CD14-positive monocyte (primary cell): ENCODE measurements around the gene AKAP8L. TPM values are rescaled to one million over a fixed set of nuclear protein-coding genes. Genes with fewer than 3 reads are reported as not detected.
A peak's percentile ranks its signal among the peaks of the same experiment; 100 is the strongest.
"Not testable (repeated sequence)": the region's sequence is repeated elsewhere in the genome, so short reads cannot be mapped to it uniquely, and the experiment has no call there.

Source experiments
- DNase-seq, 3 donors: peaks; one replicate each; pipeline ENCODE4 v3.0.0-alpha.2; 2011 to 2022
- H2AFZ ChIP-seq: 2 replicates; pipeline ENCODE4 v1.6.0; 2012; ENCODE audit warnings: mild to moderate bottlenecking, low read depth, low read length, inconsistent platforms; ENCODE audit not compliant: insufficient read depth, poor library complexity, severe bottlenecking
- H3K27ac ChIP-seq, 2 donors: 1 replicate in 1 of 2; 2 replicates in 1 of 2; pipeline ENCODE4 v1.5.1; 2012 to 2013; ENCODE audit warnings: low read length in 2 of 2, control low read depth in 1 of 2, inconsistent platforms in 1 of 2, low read depth in 1 of 2, mild to moderate bottlenecking in 1 of 2
- H3K27me3 ChIP-seq, 2 donors: one replicate each; pipeline versions ENCODE4 v1.6.0 to v1.6.1; 2011 to 2013; ENCODE audit warnings: low read length in 2 of 2; ENCODE audit not compliant: control insufficient read depth in 2 of 2, insufficient read depth in 2 of 2
- H3K36me3 ChIP-seq, 2 donors: replicated peaks in 1 of 2; 1 replicate in 1 of 2; 2 replicates in 1 of 2; pipeline versions ENCODE4 v1.5.1 to v1.6.1; 2012 to 2013; ENCODE audit warnings: low read length in 2 of 2, control low read depth in 1 of 2, inconsistent platforms in 1 of 2, mild to moderate bottlenecking in 1 of 2; ENCODE audit not compliant: insufficient read depth in 2 of 2, control insufficient read depth in 1 of 2
- H3K4me1 ChIP-seq, 2 donors: 1 replicate in 1 of 2; 2 replicates in 1 of 2; pipeline versions ENCODE4 v1.5.1 to v1.6.1; 2012 to 2013; ENCODE audit warnings: low read length in 2 of 2, control low read depth in 1 of 2, inconsistent platforms in 1 of 2, mild to moderate bottlenecking in 1 of 2, moderate library complexity in 1 of 2; ENCODE audit not compliant: insufficient read depth in 2 of 2, control insufficient read depth in 1 of 2
- H3K4me2 ChIP-seq: replicated peaks from 2 replicates; pipeline ENCODE3; 2012; ENCODE audit warnings: low read length, moderate library complexity, mild to moderate bottlenecking; ENCODE audit not compliant: poor library complexity, severe bottlenecking; ENCODE audit errors: extremely low read depth
- H3K4me3 ChIP-seq, 3 experiments: fragments of 200-600 bp in 1 of 3; sonication (generic) in 1 of 3; replicated peaks in 1 of 3; 1 replicate in 2 of 3; 2 replicates in 1 of 3; pipeline ENCODE4 v1.5.1; 2011 to 2013; ENCODE audit warnings: low read length in 3 of 3, mild to moderate bottlenecking in 3 of 3, control low read depth in 2 of 3, low read depth in 2 of 3, inconsistent platforms in 1 of 3, moderate library complexity in 1 of 3
- H3K79me2 ChIP-seq: 2 replicates; pipeline ENCODE4 v1.6.0; 2012; ENCODE audit warnings: mild to moderate bottlenecking, control low read depth, inconsistent platforms, low read length, moderate library complexity; ENCODE audit not compliant: insufficient read depth
- H3K9ac ChIP-seq: 2 replicates; pipeline ENCODE4 v1.6.0; 2017; ENCODE audit warnings: low read length, mild to moderate bottlenecking; ENCODE audit not compliant: insufficient read depth, poor library complexity, severe bottlenecking
- H3K9me3 ChIP-seq, 2 donors: replicated peaks in 1 of 2; 1 replicate in 1 of 2; 2 replicates in 1 of 2; pipeline versions ENCODE4 v1.5.1 to v1.6.1; 2012 to 2013; ENCODE audit warnings: low read length in 2 of 2, control low read depth in 1 of 2; ENCODE audit not compliant: control insufficient read depth in 1 of 2, insufficient read depth in 1 of 2
- H4K20me1 ChIP-seq: 2 replicates; pipeline ENCODE4 v1.6.0; 2012; ENCODE audit warnings: mild to moderate bottlenecking, low read length, control low read depth, moderate library complexity; ENCODE audit not compliant: insufficient read depth
- H3K27ac Mint-ChIP-seq, 7 donors: one replicate each; pipeline ENCODE4 v1.8.0; 2020; ENCODE audit warnings: mild to moderate bottlenecking in 7 of 7, mixed read lengths in 7 of 7, moderate library complexity in 6 of 7, inconsistent platforms in 2 of 7
- H3K27me3 Mint-ChIP-seq, 3 donors: one replicate each; pipeline ENCODE4 v1.8.0; 2021 to 2022; ENCODE audit warnings: low read depth in 3 of 3, mild to moderate bottlenecking in 3 of 3, mixed read lengths in 3 of 3, moderate library complexity in 3 of 3, inconsistent platforms in 1 of 3
- H3K36me3 Mint-ChIP-seq, 2 donors: one replicate each; pipeline ENCODE4 v1.8.0; 2020; ENCODE audit warnings: mixed read lengths in 2 of 2, inconsistent platforms in 1 of 2, mild to moderate bottlenecking in 1 of 2
- H3K4me1 Mint-ChIP-seq: one replicate; pipeline ENCODE4 v1.8.0; 2020; ENCODE audit warnings: mild to moderate bottlenecking, mixed read lengths
- H3K4me3 Mint-ChIP-seq, 2 donors: one replicate each; pipeline ENCODE4 v1.8.0; 2020; ENCODE audit warnings: mild to moderate bottlenecking in 2 of 2, mixed read lengths in 2 of 2, moderate library complexity in 1 of 2
- H3K9me3 Mint-ChIP-seq, 7 donors: one replicate each; pipeline ENCODE4 v1.8.0; 2020 to 2022; ENCODE audit warnings: mixed read lengths in 7 of 7, mild to moderate bottlenecking in 6 of 7, moderate library complexity in 6 of 7, inconsistent platforms in 2 of 7
- CTCF ChIP-seq: fragments of 200-600 bp; IDR thresholded peaks from one replicate; pipeline ENCODE4 v1.8.0; 2022; ENCODE audit warnings: antibody characterized with exemption, mild to moderate bottlenecking
- WGBS: methylation state at CpG from one replicate; pipeline ENCODE4 v1.1.5; 2013; ENCODE audit warnings: missing lambda C conversion rate; ENCODE audit not compliant: insufficient coverage; 5-methylcytosine and 5-hydroxymethylcytosine counted together
- intact Hi-C, 2 donors: fragments of 100-400 bp; cut with micrococcal nuclease; formaldehyde crosslinking; loops; one replicate each; pipeline versions ENCODE4 v1.15.0 to v1.15.1; 2023
- polyA plus RNA-seq, 3 donors: library from polyadenylated mRNA; depleted of rRNA in 1 of 3; unstranded in 2 of 3; stranded (reverse) in 1 of 3; fragments of 300-500 nt in 2 of 3; fragments of >200 nt in 1 of 3; fragmentation: Illumina TruSeq in 2 of 3; gene quantifications; 1 replicate in 2 of 3; 2 replicates in 1 of 3; pipeline ENCODE4 v1.2.3, GENCODE V29; 2012 to 2021

The AKAP8L gene
- polyA plus RNA-seq, 3 donors = 21.4 to 103 (median 39.0) TPM

DNA sequence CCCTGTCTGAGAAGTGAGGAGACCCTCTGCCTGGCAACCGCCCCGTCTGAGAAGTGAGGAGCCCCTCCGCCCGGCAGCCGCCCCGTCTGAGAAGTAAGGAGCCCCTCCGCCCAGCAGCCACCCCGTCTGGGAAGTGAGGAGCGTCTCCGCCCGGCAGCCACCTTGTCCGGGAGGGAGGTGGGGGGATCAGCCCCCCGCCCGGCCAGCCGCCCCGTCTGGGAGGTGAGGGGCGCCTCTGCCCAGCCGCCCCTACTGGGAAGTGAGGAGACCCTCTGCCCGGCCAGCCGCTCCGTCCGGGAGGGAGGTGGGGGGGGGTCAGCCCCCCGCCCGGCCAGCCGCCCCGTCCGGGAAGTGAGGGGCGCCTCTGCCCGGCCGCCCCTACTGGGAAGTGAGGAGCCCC, 55.7 kb downstream of the AKAP8L start:
- intact Hi-C loops = not testable (repeated sequence)

GRCh38 chr19:15360015-15360414, 58.8 kb downstream of the AKAP8L start:
- H3K9ac ChIP-seq, H3K9me3 ChIP-seq, H3K4me1 Mint-ChIP-seq, intact Hi-C loops, H3K4me3 Mint-ChIP-seq, H3K79me2 ChIP-seq, H3K4me2 ChIP-seq, H3K9me3 Mint-ChIP-seq, H3K4me3 ChIP-seq, DNase-seq, H3K4me1 ChIP-seq, H2AFZ ChIP-seq, H3K27me3 ChIP-seq, H3K27me3 Mint-ChIP-seq: not testable (repeated sequence)
- WGBS = 100% methylated on average over 1 of the region's 4 CpGs
- H3K27ac ChIP-seq = peak overlapping the region in 1 of 2 donors; percentile 45
- peak overlapping the region in 4 of 7 donors; percentile 30 to 46 (median 32) for H3K27ac Mint-ChIP-seq
- H3K36me3 ChIP-seq = peaks cover 67 to 78% of the 10 kb centered on the region in 2 donors
- H4K20me1 ChIP-seq = peaks cover 30% of the 10 kb centered on the region
- H3K36me3 Mint-ChIP-seq = peaks cover 64 to 91% of the 10 kb centered on the region in 2 donors

More for the DNA sequence above, 55.7 kb downstream of the AKAP8L start:
- H3K27me3 Mint-ChIP-seq, H3K4me1 ChIP-seq, H3K4me2 ChIP-seq, H3K79me2 ChIP-seq, H3K9me3 ChIP-seq, H3K4me1 Mint-ChIP-seq, H3K9me3 Mint-ChIP-seq, H3K27ac ChIP-seq, H3K9ac ChIP-seq, H3K27me3 ChIP-seq, H2AFZ ChIP-seq, H3K27ac Mint-ChIP-seq, DNase-seq, H3K4me3 Mint-ChIP-seq, H3K4me3 ChIP-seq: not testable (repeated sequence)
- no CpG with 5 or more reads among the region's 30 CpGs for WGBS
- Histone ChIP-seq H4K20me1 (peaks cover 35% of the 10 kb centered on the region), H3K36me3 (peaks cover 62 to 78% of the 10 kb centered on the region in 2 donors)
- peaks cover 70 to 91% of the 10 kb centered on the region in 2 donors for H3K36me3 Mint-ChIP-seq

- peak overlapping the region in 3 of 7 donors; percentile 2 to 32 (median 5) for H3K27ac Mint-ChIP-seq
- WGBS = 50% methylated on average over 3 of the region's 3 CpGs
- peaks cover 0 to 2% (median 0%) of the 10 kb centered on the region in 3 donors for H3K27me3 Mint-ChIP-seq
- no peak overlapping the region for H3K4me2 ChIP-seq
- no peak overlapping the region for H3K4me3 ChIP-seq
- H3K4me1 ChIP-seq = no peaks in the 10 kb centered on the region
- H3K79me2 ChIP-seq = no peaks in the 10 kb centered on the region
- peaks cover 71 to 93% of the 10 kb centered on the region in 2 donors for H3K36me3 Mint-ChIP-seq
- H3K9me3 ChIP-seq = no peaks in the 10 kb centered on the region
- H3K36me3 ChIP-seq = peaks cover 71 to 83% of the 10 kb centered on the region in 2 donors
- H3K4me1 Mint-ChIP-seq = peaks cover 4% of the 10 kb centered on the region
- H4K20me1 ChIP-seq = peaks cover 32% of the 10 kb centered on the region
- H3K9ac ChIP-seq = no peak overlapping the region
- no peaks in the 10 kb centered on the region for H3K9me3 Mint-ChIP-seq
- intact Hi-C loops = no loop called here
- H2AFZ ChIP-seq = no peak overlapping the region
- H3K27ac ChIP-seq = no peak overlapping the region
- no peak for TF ChIP-seq CTCF
- H3K27me3 ChIP-seq = no peaks in the 10 kb centered on the region
- no peak for DNase-seq
- H3K4me3 Mint-ChIP-seq = no peak overlapping the region
Observed at GRCh38 chr19:15358918-15359317, 59.9 kb downstream of the AKAP8L start.
